ENCODE measurements around the gene RNF214. TPM values are rescaled to one million over a fixed set of nuclear protein-coding genes. Genes with fewer than 3 reads are reported as not detected.

Gene RNF214
- total and polyA plus RNA-seq, 2 of the 4 experiments (the other 2 are of a cell fraction) = 7.9 to 14.8 TPM

- whole genome bisulfite sequencing, 2 experiments (ENCODE audit: extremely low coverage in 2 of 2, insufficient read length in 1 of 2) = 20% methylated on average over 2 of the region's 7 CpGs; no CpG with 5 or more reads in 1 of the 2 experiments
Measured at GRCh38 chr11:117220999-117221774, 11.3 kb upstream of the RNF214 start.

More at GRCh38 chr11:117220999-117221774, 11.3 kb upstream of the RNF214 start:
- intact Hi-C loops (cut with micrococcal nuclease) (loop anchor here (10.0 kb wide), 1 partner anchor 366 kb away; no protein-coding TSS in a partner anchor), in situ Hi-C loops (cut with MboI; ENCODE audit: low sequenced_read_pairs) (loop anchor here (10.0 kb wide), 1 partner anchor 346 kb away; no protein-coding TSS in a partner anchor), dilution Hi-C loops (cut with HindIII; ENCODE audit: low sequenced_read_pairs, unreplicated experiment) (no loop called here)
- Histone ChIP-seq H3K36me3 (ENCODE audit: control insufficient read depth, insufficient read depth, low read length) (peaks cover 45% of the 10 kb centered on the region), H3K4ac (ENCODE audit: low read depth, low read length) (peak overlapping the region; percentile 99), H3K9me3 (ENCODE audit: control insufficient read depth, insufficient read depth, low read length) (no peaks in the 10 kb centered on the region), H3K4me1 (ENCODE audit: control insufficient read depth, insufficient read depth, low read length) (peaks cover 40% of the 10 kb centered on the region), H3K18ac (ENCODE audit: low read depth, low read length) (peak overlapping the region; percentile 59), H4K91ac (ENCODE audit: insufficient read depth, low read depth, low read length) (peak overlapping the region; percentile 81), H3K56ac (ENCODE audit: extremely low read depth, insufficient read depth, low read length) (no peak overlapping the region; the same call in 1 of the 2 replicates), H2BK15ac (ENCODE audit: low read depth, low read length) (peak overlapping the region; percentile 16; the same call in 2 of the 3 replicates), H4K20me1 (ENCODE audit: insufficient read depth, low read length) (no peaks in the 10 kb centered on the region), H3K9me1 (ENCODE audit: insufficient read depth, low read length) (peaks cover 28% of the 10 kb centered on the region), H4K8ac (ENCODE audit: low read depth in 2 of 2, low read length in 2 of 2) (peak overlapping the region; percentile 12 to 88; a peak in 3 of 4 replicates), H3K14ac (replicated peaks; ENCODE audit: low read depth, low read length) (peak overlapping the region; percentile 92), H3K9ac (ENCODE audit: low read depth, low read length) (peak overlapping the region; percentile 26), H2BK120ac (ENCODE audit: low read depth, low read length) (peak overlapping the region; percentile 81), H4K5ac (ENCODE audit: low read depth, low read length) (peak overlapping the region; percentile 51), H3K4me3 (ENCODE audit: insufficient read depth, low read depth, low read length) (no peak overlapping the region), H2AK9ac (replicated peaks; ENCODE audit: low read depth, low read length, poor library complexity) (peak overlapping the region; percentile 60), H3K27me3 (ENCODE audit: control insufficient read depth, insufficient read depth, low read length) (no peaks in the 10 kb centered on the region), H3K23ac (ENCODE audit: low read depth, low read length) (peak overlapping the region; percentile 41; the same call in 1 of the 2 replicates), H2BK20ac (ENCODE audit: low read depth, low read length) (peak overlapping the region; percentile 72), H2AFZ (replicated peaks; ENCODE audit: low read length, poor library complexity) (peak overlapping the region; percentile 38), H3K4me2 (ENCODE audit: low read depth, low read length) (no peak overlapping the region; the same call in 1 of the 2 replicates), H3K27ac (ENCODE audit: insufficient read depth, low read length) (peak overlapping the region; percentile 58), H3K79me1 (ENCODE audit: low read depth in 1 of 2, low read length in 2 of 2) (peaks cover 13 to 48% of the 10 kb centered on the region in 2 experiments; a peak in 3 of 4 replicates), H2BK5ac (ENCODE audit: low read depth, low read length, poor library complexity, severe bottlenecking) (peak overlapping the region; percentile 77), H2AK5ac (ENCODE audit: low read depth, low read length) (peak overlapping the region; percentile 69)
- no TSS peak for BruUV-seq (replicated peaks)
- ChIA-PET POLR2A (ENCODE audit: unreplicated experiment) (interaction anchor here (1.5 to 1.6 kb wide), 2 partner anchors 18 to 22 kb away, joined by 4 to 6 read pairs; partner anchors contain the start of gene TAGLN), CTCF (interaction anchor here (1.2 kb wide), 2 partner anchors 18 to 430 kb away, joined by 3 to 4 read pairs; partner anchors contain the start of gene APOA5)
- ATAC-seq (ENCODE audit: low read depth) (no peak), DNase-seq (no peak)
- TF ChIP-seq MAZ (IDR thresholded peaks at IDR 0.05; ENCODE audit: borderline replicate concordance, low read depth, low read length) (no peak), RCOR1 (IDR thresholded peaks at IDR 0.05; ENCODE audit: insufficient replicate concordance, low read length) (no peak), RFX5 (IDR thresholded peaks at IDR 0.05; ENCODE audit: low read depth, low read length) (no peak), CEBPB (IDR thresholded peaks at IDR 0.05; ENCODE audit: low read depth, low read length) (no peak)
